ENCODE measurements around the gene RNF223. TPM values are rescaled to one million over a fixed set of nuclear protein-coding genes. Genes with fewer than 3 reads are reported as not detected.
A peak's percentile ranks its signal among the peaks of the same experiment; 100 is the strongest.

The RNF223 gene
- total and polyA plus RNA-seq, 8 donors: 1.4 to 8.1 (median 3.4) TPM; not detected in 3

- Histone ChIP-seq H3K36me3 (peaks cover 0 to 24% (median 10%) of the 10 kb centered on the region in 4 donors), H3K4me1 (peaks cover 12 to 35% (median 23%) of the 10 kb centered on the region in 4 donors), H3K9me3 (peaks cover 0 to 8% (median 2%) of the 10 kb centered on the region in 4 donors), H3K27me3 (peaks cover 0 to 10% (median 0%) of the 10 kb centered on the region in 3 donors), H3K27ac (no peak overlapping the region), H3K4me3 (no peak overlapping the region)
- peak in 1 of 2 donors; percentile 3 for DNase-seq
- no peak for TF ChIP-seq EP300 (IDR thresholded peaks at IDR 0.05)
- TF ChIP-seq POLR2A (IDR thresholded peaks at IDR 0.05): no peak
- TF ChIP-seq CTCF (IDR thresholded peaks at IDR 0.05): no peak
- TF ChIP-seq POLR2AphosphoS5 (IDR thresholded peaks at IDR 0.05): no peak
- 93 to 98% (median 97%) methylated on average over 30 of the region's 30 CpGs for WGBS, 5 donors
- intact Hi-C loops (cut with DNase I; ENCODE audit: low total_unique reads): no loop called here
These were observed 38.3 kb upstream of the RNF223 start for GRCh38 chr1:1112237-1112985.

- no peak overlapping the region for H3K4me3 ChIP-seq
- no peak overlapping the region for H3K27ac ChIP-seq
- TF ChIP-seq CTCF (IDR thresholded peaks at IDR 0.05) (no peak), POLR2A (IDR thresholded peaks at IDR 0.05) (no peak), POLR2AphosphoS5 (IDR thresholded peaks at IDR 0.05) (no peak), EP300 (IDR thresholded peaks at IDR 0.05) (no peak)
- no peak for DNase-seq
- H3K4me1 ChIP-seq: peaks cover 10 to 28% (median 19%) of the 10 kb centered on the region in 4 donors
- peaks cover 0 to 3% (median 0%) of the 10 kb centered on the region in 3 donors for H3K27me3 ChIP-seq
- intact Hi-C loops (cut with DNase I; ENCODE audit: low total_unique reads): no loop called here
- peaks cover 0 to 24% (median 10%) of the 10 kb centered on the region in 4 donors for H3K36me3 ChIP-seq
- H3K9me3 ChIP-seq: peaks cover 0 to 8% (median 2%) of the 10 kb centered on the region in 4 donors
- WGBS, 5 donors: 94 to 95% (median 94%) methylated on average over 28 of the region's 28 CpGs
These were observed 37.6 kb upstream of the RNF223 start for GRCh38 chr1:1111516-1112236.

GRCh38 chr1:1110561-1110971 is 36.5 kb upstream of the RNF223 start:
- peak overlapping the region in 1 of 5 donors; percentile 58 for H3K27ac ChIP-seq
- no peak for TF ChIP-seq POLR2AphosphoS5 (IDR thresholded peaks at IDR 0.05)
- TF ChIP-seq POLR2A (IDR thresholded peaks at IDR 0.05): no peak
- no peak for TF ChIP-seq CTCF (IDR thresholded peaks at IDR 0.05)
- TF ChIP-seq EP300 (IDR thresholded peaks at IDR 0.05): no peak
- no peak for DNase-seq

GRCh38 chr1:1109743-1110142 is 35.6 kb upstream of the RNF223 start:
- Histone ChIP-seq H3K27me3 (no peaks in the 10 kb centered on the region), H3K4me3 (no peak overlapping the region), H3K9me3 (peaks cover 0 to 8% (median 2%) of the 10 kb centered on the region in 4 donors), H3K27ac (peak overlapping the region; percentile 27 to 58 (median 53)), H3K36me3 (peaks cover 0 to 24% (median 10%) of the 10 kb centered on the region in 4 donors), H3K4me1 (peaks cover 2 to 17% (median 7%) of the 10 kb centered on the region in 4 donors)
- WGBS, 5 donors: 37 to 70% (median 46%) methylated on average over 14 of the region's 14 CpGs
- peak; percentile 77 to 80 for DNase-seq
- intact Hi-C loops (cut with DNase I; ENCODE audit: low total_unique reads): no loop called here
- peak in 2 of 3 donors; percentile 45 to 67 for TF ChIP-seq POLR2AphosphoS5 (IDR thresholded peaks at IDR 0.05)
- no peak for TF ChIP-seq EP300 (IDR thresholded peaks at IDR 0.05)

More at GRCh38 chr1:1110561-1110971, 36.5 kb upstream of the RNF223 start:
- 84 to 90% (median 89%) methylated on average over 26 to 29 of the region's 29 CpGs for WGBS, 5 donors
- intact Hi-C loops (cut with DNase I; ENCODE audit: low total_unique reads): no loop called here
- Histone ChIP-seq H3K4me1 (peaks cover 8 to 25% (median 15%) of the 10 kb centered on the region in 4 donors), H3K9me3 (peaks cover 0 to 8% (median 2%) of the 10 kb centered on the region in 4 donors), H3K36me3 (peaks cover 0 to 24% (median 10%) of the 10 kb centered on the region in 4 donors), H3K4me3 (no peak overlapping the region), H3K27me3 (no peaks in the 10 kb centered on the region)

All from stomach (tissue), 9 donors.